NK-92 treated with Interleukin-12 subunit alpha and Interleukin-12 subunit beta, amount 100 ng/mL, for 24 hours (cell line): ENCODE data around the gene OR2H2.

Source experiments
- DNase-seq: peaks from one replicate; lab custom pipeline; 2025; lab: John Stamatoyannopoulos, UW

The OR2H2 gene

GRCh38 chr6:29584821-29585220 is at the start of gene OR2H2:
TSS of gene OR2H2 (plus strand) at chr6:29585121. CDS start at chr6:29587945, 2,824 bp downstream.
- DNase-seq = no peak

- no peak for DNase-seq
Observed at GRCh38 chr6:29537714-29538403, 47.1 kb upstream of the OR2H2 start.

GRCh38 chr6:29547573-29547972 is 37.3 kb upstream of the OR2H2 start:
- DNase-seq = no peak

- no peak for DNase-seq
Observed at GRCh38 chr6:29552512-29553051, 32.3 kb upstream of the OR2H2 start.

GRCh38 chr6:29553268-29554057 is 31.5 kb upstream of the OR2H2 start:
- DNase-seq = no peak

- no peak for DNase-seq
Observed at GRCh38 chr6:29554764-29555163, 30.2 kb upstream of the OR2H2 start.

- no peak for DNase-seq
Observed at GRCh38 chr6:29557320-29557719, 27.6 kb upstream of the OR2H2 start.

- no peak for DNase-seq
Observed at GRCh38 chr6:29558439-29559079, 26.4 kb upstream of the OR2H2 start.

- no peak for DNase-seq
Observed at GRCh38 chr6:29559524-29560287, 25.2 kb upstream of the OR2H2 start, which contains the start of gene UBD. TSS of gene UBD (minus strand) at chr6:29559732. CDS start at chr6:29559701, 31 bp downstream.

- no peak for DNase-seq
Observed at GRCh38 chr6:29561091-29561490, 23.8 kb upstream of the OR2H2 start.

GRCh38 chr6:29561606-29562181 is 23.2 kb upstream of the OR2H2 start:
- DNase-seq = no peak

- no peak for DNase-seq
Observed at GRCh38 chr6:29563435-29563965, 21.4 kb upstream of the OR2H2 start.

- no peak for DNase-seq
Observed at GRCh38 chr6:29564875-29565274, 20.0 kb upstream of the OR2H2 start.

GRCh38 chr6:29566856-29567255 is 18.1 kb upstream of the OR2H2 start:
- no peak for DNase-seq

GRCh38 chr6:29567541-29567940 is 17.4 kb upstream of the OR2H2 start:
- DNase-seq = no peak

- no peak for DNase-seq
Observed at GRCh38 chr6:29567991-29568390, 16.9 kb upstream of the OR2H2 start.

- DNase-seq = no peak
Observed at GRCh38 chr6:29576056-29576455, 8.9 kb upstream of the OR2H2 start.

GRCh38 chr6:29577544-29577943 is 7.4 kb upstream of the OR2H2 start:
- no peak for DNase-seq

- DNase-seq = no peak
Observed at GRCh38 chr6:29589423-29590048, 4.6 kb downstream of the OR2H2 start.

- no peak for DNase-seq
Observed at GRCh38 chr6:29590218-29590808, 5.4 kb downstream of the OR2H2 start.
